ENCODE data around the gene MYF5.

DNA sequence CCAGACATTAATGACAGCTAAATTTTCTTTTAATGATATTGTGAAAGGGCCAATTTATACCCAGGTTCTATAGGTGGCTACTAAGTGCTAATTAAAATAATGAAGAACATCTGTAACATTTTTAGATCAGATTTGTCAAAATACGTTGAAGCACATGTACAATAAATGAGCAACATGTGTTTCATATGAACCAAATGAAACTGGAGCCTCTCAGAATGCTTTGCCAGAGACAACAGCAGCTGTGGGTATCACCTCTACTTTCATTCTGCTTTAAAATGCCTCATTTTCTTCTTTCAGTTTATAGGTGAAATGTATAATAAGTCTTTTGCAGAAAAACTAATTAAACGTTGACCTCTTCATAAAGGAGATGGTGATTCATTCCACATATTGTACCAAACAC, 35.4 kb upstream of the MYF5 start:
- TF ChIP-seq ARNTL (CRISPR knock-in tag; IDR thresholded peaks at IDR 0.05; ENCODE audit: borderline replicate concordance, low read depth), result no peak
- TF ChIP-seq ZFP30 (CRISPR knock-in tag; IDR thresholded peaks at IDR 0.05), result no peak
- TF ChIP-seq ZFP3 (CRISPR knock-in tag; IDR thresholded peaks at IDR 0.05), result no peak
- TF ChIP-seq CSDC2 (CRISPR knock-in tag; IDR thresholded peaks at IDR 0.05), result no peak
- TF ChIP-seq, protein P1, sequence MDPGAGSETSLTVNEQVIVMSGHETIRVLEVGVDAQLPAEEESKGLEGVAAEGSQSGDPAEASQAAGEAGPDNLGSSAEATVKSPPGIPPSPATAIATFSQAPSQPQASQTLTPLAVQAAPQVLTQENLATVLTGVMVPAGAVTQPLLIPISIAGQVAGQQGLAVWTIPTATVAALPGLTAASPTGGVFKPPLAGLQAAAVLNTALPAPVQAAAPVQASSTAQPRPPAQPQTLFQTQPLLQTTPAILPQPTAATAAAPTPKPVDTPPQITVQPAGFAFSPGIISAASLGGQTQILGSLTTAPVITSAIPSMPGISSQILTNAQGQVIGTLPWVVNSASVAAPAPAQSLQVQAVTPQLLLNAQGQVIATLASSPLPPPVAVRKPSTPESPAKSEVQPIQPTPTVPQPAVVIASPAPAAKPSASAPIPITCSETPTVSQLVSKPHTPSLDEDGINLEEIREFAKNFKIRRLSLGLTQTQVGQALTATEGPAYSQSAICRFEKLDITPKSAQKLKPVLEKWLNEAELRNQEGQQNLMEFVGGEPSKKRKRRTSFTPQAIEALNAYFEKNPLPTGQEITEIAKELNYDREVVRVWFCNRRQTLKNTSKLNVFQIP (CRISPR knock-in tag; IDR thresholded peaks at IDR 0.05; ENCODE audit: borderline replicate concordance, low read depth), result no peak
- TF ChIP-seq, protein P2, sequence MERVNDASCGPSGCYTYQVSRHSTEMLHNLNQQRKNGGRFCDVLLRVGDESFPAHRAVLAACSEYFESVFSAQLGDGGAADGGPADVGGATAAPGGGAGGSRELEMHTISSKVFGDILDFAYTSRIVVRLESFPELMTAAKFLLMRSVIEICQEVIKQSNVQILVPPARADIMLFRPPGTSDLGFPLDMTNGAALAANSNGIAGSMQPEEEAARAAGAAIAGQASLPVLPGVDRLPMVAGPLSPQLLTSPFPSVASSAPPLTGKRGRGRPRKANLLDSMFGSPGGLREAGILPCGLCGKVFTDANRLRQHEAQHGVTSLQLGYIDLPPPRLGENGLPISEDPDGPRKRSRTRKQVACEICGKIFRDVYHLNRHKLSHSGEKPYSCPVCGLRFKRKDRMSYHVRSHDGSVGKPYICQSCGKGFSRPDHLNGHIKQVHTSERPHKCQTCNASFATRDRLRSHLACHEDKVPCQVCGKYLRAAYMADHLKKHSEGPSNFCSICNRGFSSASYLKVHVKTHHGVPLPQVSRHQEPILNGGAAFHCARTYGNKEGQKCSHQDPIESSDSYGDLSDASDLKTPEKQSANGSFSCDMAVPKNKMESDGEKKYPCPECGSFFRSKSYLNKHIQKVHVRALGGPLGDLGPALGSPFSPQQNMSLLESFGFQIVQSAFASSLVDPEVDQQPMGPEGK (CRISPR knock-in tag; IDR thresholded peaks at IDR 0.05; ENCODE audit: borderline replicate concordance), result no peak
- no peak for TF ChIP-seq RARB (CRISPR knock-in tag; IDR thresholded peaks at IDR 0.05)
- no peak for TF ChIP-seq ESRRG (CRISPR knock-in tag; IDR thresholded peaks at IDR 0.05)
- TF ChIP-seq SNAI2 (CRISPR knock-in tag; IDR thresholded peaks at IDR 0.05), result no peak
- TF ChIP-seq, protein P3, sequence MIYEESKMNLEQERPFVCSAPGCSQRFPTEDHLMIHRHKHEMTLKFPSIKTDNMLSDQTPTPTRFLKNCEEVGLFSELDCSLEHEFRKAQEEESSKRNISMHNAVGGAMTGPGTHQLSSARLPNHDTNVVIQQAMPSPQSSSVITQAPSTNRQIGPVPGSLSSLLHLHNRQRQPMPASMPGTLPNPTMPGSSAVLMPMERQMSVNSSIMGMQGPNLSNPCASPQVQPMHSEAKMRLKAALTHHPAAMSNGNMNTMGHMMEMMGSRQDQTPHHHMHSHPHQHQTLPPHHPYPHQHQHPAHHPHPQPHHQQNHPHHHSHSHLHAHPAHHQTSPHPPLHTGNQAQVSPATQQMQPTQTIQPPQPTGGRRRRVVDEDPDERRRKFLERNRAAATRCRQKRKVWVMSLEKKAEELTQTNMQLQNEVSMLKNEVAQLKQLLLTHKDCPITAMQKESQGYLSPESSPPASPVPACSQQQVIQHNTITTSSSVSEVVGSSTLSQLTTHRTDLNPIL (CRISPR knock-in tag; IDR thresholded peaks at IDR 0.05; ENCODE audit: low read depth), result no peak
